Body of pancreas (tissue), 4 donors: ENCODE results near the gene RAB18.

Experiments
- POLR2A ChIP-seq, 3 donors: fragments of 450-650 bp; IDR thresholded peaks; one replicate each; pipeline ENCODE4 v1.6.1; 2016; ENCODE audit warnings: antibody characterized with exemption in 3 of 3, mild to moderate bottlenecking in 2 of 3
- TF ChIP-seq, protein P1 (sequence below), 7 experiments: fragments of 450-650 bp in 4 of 7; fragments of 200-600 bp in 3 of 7; sonication (generic) in 3 of 7; IDR thresholded peaks; one replicate each; pipeline ENCODE4 v1.5.1; 2016 to 2019; ENCODE audit warnings: antibody characterized with exemption in 7 of 7

DNA sequence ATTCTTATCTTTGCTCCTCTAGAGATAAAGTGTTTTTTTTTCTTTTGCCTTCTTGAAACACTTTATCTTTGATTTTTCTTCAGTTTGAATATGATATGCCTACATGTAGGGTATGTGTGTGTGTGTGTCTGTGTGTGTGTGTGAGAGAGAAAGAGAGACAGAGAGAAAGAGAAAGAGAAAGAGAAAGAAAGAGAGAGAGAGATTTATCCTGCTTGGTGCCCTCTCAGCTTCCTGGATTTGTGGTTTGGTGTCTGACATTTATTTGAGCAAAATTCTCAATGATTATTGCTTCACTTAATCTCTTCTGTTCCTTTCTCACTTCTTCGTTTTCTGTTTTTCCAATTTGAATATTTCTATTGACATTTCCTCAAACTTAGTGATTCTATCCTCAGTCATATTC is 60.3 kb downstream of the RAB18 start:
- no peak for TF ChIP-seq POLR2A (IDR thresholded peaks at IDR 0.05)
- TF ChIP-seq, protein P1, sequence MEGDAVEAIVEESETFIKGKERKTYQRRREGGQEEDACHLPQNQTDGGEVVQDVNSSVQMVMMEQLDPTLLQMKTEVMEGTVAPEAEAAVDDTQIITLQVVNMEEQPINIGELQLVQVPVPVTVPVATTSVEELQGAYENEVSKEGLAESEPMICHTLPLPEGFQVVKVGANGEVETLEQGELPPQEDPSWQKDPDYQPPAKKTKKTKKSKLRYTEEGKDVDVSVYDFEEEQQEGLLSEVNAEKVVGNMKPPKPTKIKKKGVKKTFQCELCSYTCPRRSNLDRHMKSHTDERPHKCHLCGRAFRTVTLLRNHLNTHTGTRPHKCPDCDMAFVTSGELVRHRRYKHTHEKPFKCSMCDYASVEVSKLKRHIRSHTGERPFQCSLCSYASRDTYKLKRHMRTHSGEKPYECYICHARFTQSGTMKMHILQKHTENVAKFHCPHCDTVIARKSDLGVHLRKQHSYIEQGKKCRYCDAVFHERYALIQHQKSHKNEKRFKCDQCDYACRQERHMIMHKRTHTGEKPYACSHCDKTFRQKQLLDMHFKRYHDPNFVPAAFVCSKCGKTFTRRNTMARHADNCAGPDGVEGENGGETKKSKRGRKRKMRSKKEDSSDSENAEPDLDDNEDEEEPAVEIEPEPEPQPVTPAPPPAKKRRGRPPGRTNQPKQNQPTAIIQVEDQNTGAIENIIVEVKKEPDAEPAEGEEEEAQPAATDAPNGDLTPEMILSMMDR (IDR thresholded peaks at IDR 0.05): no peak
